IPS-15b (cell line): ENCODE data around the gene CZIB.
"Not testable (repeated sequence)": the region's sequence is repeated elsewhere in the genome, so short reads cannot be mapped to it uniquely, and the experiment has no call there.

Experiments
- H3K27me3 ChIP-seq: one replicate; pipeline ENCODE4 v1.6.1; 2013; ENCODE audit warnings: low read length; ENCODE audit not compliant: control insufficient read depth, insufficient read depth
- H3K36me3 ChIP-seq: one replicate; pipeline ENCODE4 v1.6.1; 2013; ENCODE audit warnings: low read length; ENCODE audit not compliant: control insufficient read depth, insufficient read depth
- H3K4me1 ChIP-seq: one replicate; pipeline ENCODE4 v1.6.1; 2013; ENCODE audit warnings: mild to moderate bottlenecking, low read length; ENCODE audit not compliant: control insufficient read depth, insufficient read depth
- H3K4me3 ChIP-seq: one replicate; pipeline ENCODE4 v1.5.1; 2013; ENCODE audit warnings: low read depth, low read length
- H3K9ac ChIP-seq: one replicate; pipeline ENCODE4 v1.6.1; 2013; ENCODE audit warnings: low read depth, mild to moderate bottlenecking, low read length
- H3K9me3 ChIP-seq: one replicate; pipeline ENCODE4 v1.6.1; 2013; ENCODE audit warnings: mild to moderate bottlenecking, low read length; ENCODE audit not compliant: control insufficient read depth, insufficient read depth

Gene CZIB

GRCh38 chr1:53237638-53238037, 17.2 kb upstream of the CZIB start:
- H3K4me3 ChIP-seq, result peak overlapping the region; percentile 97
- H3K4me1 ChIP-seq, result no peaks in the 10 kb centered on the region
- peak overlapping the region; percentile 87 for H3K9ac ChIP-seq
- no peaks in the 10 kb centered on the region for H3K27me3 ChIP-seq
- no peaks in the 10 kb centered on the region for H3K9me3 ChIP-seq
- peaks cover 9% of the 10 kb centered on the region for H3K36me3 ChIP-seq

- Histone ChIP-seq H3K27me3 (no peaks in the 10 kb centered on the region), H3K36me3 (no peaks in the 10 kb centered on the region), H3K9ac (peak overlapping the region; percentile 66), H3K4me1 (peaks cover 6% of the 10 kb centered on the region), H3K9me3 (no peaks in the 10 kb centered on the region), H3K4me3 (peak overlapping the region; percentile 94)
These were observed 490 bp upstream of the CZIB start for GRCh38 chr1:53220962-53221286.

- peak overlapping the region; percentile 94 for H3K4me3 ChIP-seq
- H3K4me1 ChIP-seq, result peaks cover 6% of the 10 kb centered on the region
- H3K36me3 ChIP-seq, result no peaks in the 10 kb centered on the region
- H3K27me3 ChIP-seq, result no peaks in the 10 kb centered on the region
- H3K9ac ChIP-seq, result peak overlapping the region; percentile 6
- H3K9me3 ChIP-seq, result no peaks in the 10 kb centered on the region
These were observed 723 bp downstream of the CZIB start for GRCh38 chr1:53219711-53220110.

- H3K27me3 ChIP-seq, result no peaks in the 10 kb centered on the region
- peaks cover 6% of the 10 kb centered on the region for H3K4me1 ChIP-seq
- H3K9me3 ChIP-seq, result no peaks in the 10 kb centered on the region
These were observed 2.2 kb downstream of the CZIB start for GRCh38 chr1:53218201-53218600.

GRCh38 chr1:53214376-53214940, 6.0 kb downstream of the CZIB start:
- H3K27me3 ChIP-seq, result no peaks in the 10 kb centered on the region
- H3K9me3 ChIP-seq, result no peaks in the 10 kb centered on the region
- H3K36me3 ChIP-seq, result peaks cover 10% of the 10 kb centered on the region
- no peak overlapping the region for H3K4me3 ChIP-seq
- H3K4me1 ChIP-seq, result no peaks in the 10 kb centered on the region
- no peak overlapping the region for H3K9ac ChIP-seq

More at GRCh38 chr1:53218201-53218600, 2.2 kb downstream of the CZIB start:
- Histone ChIP-seq H3K9ac (no peak overlapping the region), H3K4me3 (no peak overlapping the region), H3K36me3 (peaks cover 7% of the 10 kb centered on the region)

- no peaks in the 10 kb centered on the region for H3K4me1 ChIP-seq
- H3K9ac ChIP-seq, result no peak overlapping the region
- no peak overlapping the region for H3K4me3 ChIP-seq
- peaks cover 5% of the 10 kb centered on the region for H3K9me3 ChIP-seq
- no peaks in the 10 kb centered on the region for H3K27me3 ChIP-seq
- peaks cover 20% of the 10 kb centered on the region for H3K36me3 ChIP-seq
These were observed 9.5 kb downstream of the CZIB start for GRCh38 chr1:53210954-53211353.

- Histone ChIP-seq H3K36me3 (peaks cover 23% of the 10 kb centered on the region), H3K9ac (no peak overlapping the region), H3K9me3 (peaks cover 8% of the 10 kb centered on the region), H3K27me3 (no peaks in the 10 kb centered on the region), H3K4me1 (no peaks in the 10 kb centered on the region), H3K4me3 (no peak overlapping the region)
These were observed 10.1 kb downstream of the CZIB start for GRCh38 chr1:53210352-53210751.

GRCh38 chr1:53207726-53208125, 12.7 kb downstream of the CZIB start:
- no peaks in the 10 kb centered on the region for H3K4me1 ChIP-seq
- no peak overlapping the region for H3K9ac ChIP-seq
- H3K9me3 ChIP-seq, result peaks cover 14% of the 10 kb centered on the region
- no peaks in the 10 kb centered on the region for H3K27me3 ChIP-seq
- peaks cover 18% of the 10 kb centered on the region for H3K36me3 ChIP-seq
- H3K4me3 ChIP-seq, result no peak overlapping the region

- H3K36me3 ChIP-seq, result peaks cover 24% of the 10 kb centered on the region
These were observed 13.6 kb downstream of the CZIB start for GRCh38 chr1:53206735-53207379.

GRCh38 chr1:53206083-53206685, 14.2 kb downstream of the CZIB start:
- Histone ChIP-seq H3K9me3 (peaks cover 14% of the 10 kb centered on the region), H3K36me3 (peaks cover 24% of the 10 kb centered on the region)
- not testable (repeated sequence) for H3K4me3 ChIP-seq, H3K9ac ChIP-seq, H3K27me3 ChIP-seq, H3K4me1 ChIP-seq

More at GRCh38 chr1:53206735-53207379, 13.6 kb downstream of the CZIB start:
- Histone ChIP-seq H3K9ac (no peak overlapping the region), H3K9me3 (peaks cover 14% of the 10 kb centered on the region), H3K4me3 (no peak overlapping the region), H3K27me3 (no peaks in the 10 kb centered on the region), H3K4me1 (no peaks in the 10 kb centered on the region)

- H3K36me3 ChIP-seq, result peaks cover 24% of the 10 kb centered on the region
- not testable (repeated sequence) for H3K27me3 ChIP-seq
These were observed 14.9 kb downstream of the CZIB start for GRCh38 chr1:53205496-53205895.

GRCh38 chr1:53203466-53203865, 17.0 kb downstream of the CZIB start:
- Histone ChIP-seq H3K4me3 (no peak overlapping the region), H3K4me1 (no peaks in the 10 kb centered on the region), H3K9me3 (peaks cover 14% of the 10 kb centered on the region), H3K36me3 (peaks cover 17% of the 10 kb centered on the region), H3K9ac (no peak overlapping the region), H3K27me3 (no peaks in the 10 kb centered on the region)

More at GRCh38 chr1:53205496-53205895, 14.9 kb downstream of the CZIB start:
- H3K9ac ChIP-seq, H3K4me3 ChIP-seq, H3K4me1 ChIP-seq: not testable (repeated sequence)
- peaks cover 14% of the 10 kb centered on the region for H3K9me3 ChIP-seq
